HepG2 (cell line): ENCODE measurements around the gene DAPK1. TPM values are rescaled to one million over a fixed set of nuclear protein-coding genes. Genes with fewer than 3 reads are reported as not detected.

Source experiments
- ATAC-seq: fragments of 200-7000 bp; cut with Tn5 transposase; 3 replicates; pipeline ENCODE4 v1.9.1; 2020; ENCODE audit warnings: mild to moderate bottlenecking, moderate library complexity
- BruUV-seq: library from RNA; stranded (reverse); fragments of 400-500 nt; replicated peaks from 2 replicates; lab custom pipeline; 2021; lab: Mats Ljungman, UMichigan
- CTCF ChIA-PET: fragments of 300-600 bp; formaldehyde crosslinking; extraction: SDS; loops from one replicate; lab custom pipeline; 2021; ENCODE audit warnings: low total read pairs, inconsistent platforms, low intra/inter-chr PET ratio; lab: Yijun Ruan, JAX
- POLR2A ChIA-PET: fragments of 350-600 bp; sonication (Branson Sonifier 250); formaldehyde crosslinking; loops from one replicate; lab custom pipeline; 2020; ENCODE audit warnings: antibody characterized with exemption, inconsistent platforms; lab: Yijun Ruan, JAX
- DNase-seq: peaks from one replicate; pipeline ENCODE4 v3.0.0-alpha.2; 2015; ENCODE audit warnings: low spot score
- FAIRE-seq: peaks from 3 replicates; lab custom pipeline; 2011; peaks lifted over from hg19 to GRCh38; lab: Jason Lieb, UNC
- H2AFZ ChIP-seq: one replicate; pipeline ENCODE4 v1.6.1; 2011; ENCODE audit warnings: low read length, inconsistent platforms
- H3K27ac ChIP-seq: fragments of 300-600 bp; 3 replicates; pipeline ENCODE4 v1.8.0; 2011; ENCODE audit warnings: mixed run types, mild to moderate bottlenecking, mixed read lengths, low read length, inconsistent platforms; ENCODE audit not compliant: insufficient read depth; ENCODE audit errors: extremely low read length
- H3K27me3 ChIP-seq, 2 experiments: fragments of 200-600 bp in 1 of 2; 2 replicates in 1 of 2; 3 replicates in 1 of 2; pipeline versions ENCODE4 v1.6.0 to v1.8.0; 2011; ENCODE audit warnings: low read length in 2 of 2, mild to moderate bottlenecking in 2 of 2, moderate library complexity in 2 of 2, inconsistent platforms in 1 of 2; ENCODE audit not compliant: insufficient read depth in 2 of 2, control insufficient read depth in 1 of 2
- H3K36me3 ChIP-seq, 2 experiments: fragments of 200-600 bp in 1 of 2; replicated peaks in 1 of 2; 2 replicates in 1 of 2; 3 replicates in 1 of 2; pipeline versions ENCODE4 v1.5.1 to v1.8.0; 2011; ENCODE audit warnings: low read length in 2 of 2, inconsistent platforms in 1 of 2; ENCODE audit not compliant: insufficient read depth in 2 of 2, control insufficient read depth in 1 of 2
- H3K4me1 ChIP-seq: 2 replicates; pipeline ENCODE4 v1.5.1; 2012; ENCODE audit warnings: low read length, inconsistent platforms; ENCODE audit not compliant: insufficient read depth
- H3K4me2 ChIP-seq: 2 replicates; pipeline ENCODE4 v1.6.0; 2011; ENCODE audit warnings: low read depth, low read length, inconsistent platforms
- H3K4me3 ChIP-seq, 3 experiments: fragments of 200-600 bp in 1 of 3; sonication (generic), shearing (Covaris generic) in 1 of 3; replicated peaks in 1 of 3; 2 replicates each; pipeline ENCODE4 v1.5.1; 2011 to 2016; ENCODE audit warnings: low read length in 3 of 3, inconsistent platforms in 2 of 3, low read depth in 2 of 3, mild to moderate bottlenecking in 2 of 3, control low read depth in 1 of 3, mixed read lengths in 1 of 3; ENCODE audit not compliant: insufficient read depth in 1 of 3
- H3K79me2 ChIP-seq: one replicate; pipeline ENCODE4 v1.6.1; 2011; ENCODE audit warnings: low read length, inconsistent platforms; ENCODE audit not compliant: insufficient read depth
- H3K9ac ChIP-seq: 2 replicates; pipeline ENCODE4 v1.6.0; 2011; ENCODE audit warnings: mild to moderate bottlenecking, low read depth, low read length, inconsistent platforms; ENCODE audit not compliant: insufficient read depth
- H3K9me3 ChIP-seq: 2 replicates; pipeline ENCODE4 v1.5.1; 2012; ENCODE audit warnings: mild to moderate bottlenecking, low read length
- H4K20me1 ChIP-seq: 2 replicates; pipeline ENCODE4 v1.6.0; 2011; ENCODE audit warnings: inconsistent platforms, mild to moderate bottlenecking, low read length, moderate library complexity; ENCODE audit not compliant: insufficient read depth
- FUBP1 ChIP-seq: sonication (generic); formaldehyde crosslinking; IDR thresholded peaks from 2 replicates; pipeline ENCODE4 v1.5.1; 2020; ENCODE audit warnings: missing genetic modification reagents, mild to moderate bottlenecking, borderline replicate concordance
- MED8 ChIP-seq: sonication (generic); formaldehyde crosslinking; IDR thresholded peaks from 2 replicates; pipeline ENCODE4 v1.8.1; 2023; ENCODE audit warnings: mild to moderate bottlenecking, missing genetic modification reagents; ENCODE audit not compliant: insufficient replicate concordance
- RBM22 ChIP-seq: fragments of 200-400 bp; formaldehyde crosslinking; optimal IDR thresholded peaks from 2 replicates; pipeline ENCODE3; 2017; ENCODE audit warnings: mild to moderate bottlenecking, low read length, moderate library complexity
- SMC3 ChIP-seq: IDR thresholded peaks from 2 replicates; pipeline ENCODE4 v1.6.1; 2011; ENCODE audit warnings: low read length, improper control_type of control experiment
- TAF1 ChIP-seq: sonication (generic); formaldehyde crosslinking; IDR thresholded peaks from 2 replicates; pipeline ENCODE4 v1.4.0; 2020; ENCODE audit warnings: missing genetic modification reagents
- ZNF274 ChIP-seq: sonication (generic); formaldehyde crosslinking; IDR thresholded peaks from 2 replicates; pipeline ENCODE4 v1.5.1; 2020; ENCODE audit warnings: mild to moderate bottlenecking, missing genetic modification reagents
- ZNF354B ChIP-seq: sonication (generic); formaldehyde crosslinking; IDR thresholded peaks from 2 replicates; pipeline ENCODE4 v1.8.0; 2022; ENCODE audit warnings: mild to moderate bottlenecking, missing genetic modification reagents
- ZNF512B ChIP-seq: sonication (generic); formaldehyde crosslinking; IDR thresholded peaks from 2 replicates; pipeline ENCODE4 v1.5.1; 2020; ENCODE audit warnings: missing genetic modification reagents, mild to moderate bottlenecking, borderline replicate concordance
- ZNF546 ChIP-seq: sonication (generic); formaldehyde crosslinking; conservative IDR thresholded peaks from 2 replicates; pipeline ENCODE4 v1.8.1; 2023; ENCODE audit warnings: mild to moderate bottlenecking, missing genetic modification reagents
- ZSCAN29 ChIP-seq: sonication (generic); formaldehyde crosslinking; conservative IDR thresholded peaks from 2 replicates; pipeline ENCODE4 v1.4.0; 2020; ENCODE audit warnings: mild to moderate bottlenecking, missing genetic modification reagents
- WGBS: methylation state at CpG from one replicate; pipeline ENCODE4 v1.1.6; 2017; ENCODE audit warnings: low lambda C conversion rate; 5-methylcytosine and 5-hydroxymethylcytosine counted together
- in situ Hi-C: cut with HindIII; loops from 2 replicates; pipeline ENCODE4 v1.10.0; 2017; ENCODE audit warnings: low pct_unique_long_range_greater_than_20kb; ENCODE audit not compliant: extremely low pct_ligation_motif_present
- intact Hi-C: fragments of 100-400 bp; cut with micrococcal nuclease; formaldehyde crosslinking; loops from one replicate; pipeline ENCODE4 v1.10.0; 2022; ENCODE audit not compliant: unreplicated experiment
- polyA plus RNA-seq, 8 experiments: library from polyadenylated mRNA; depleted of rRNA in 3 of 8; stranded (reverse) in 7 of 8; unstranded in 1 of 8; fragments of >200 nt; fragmentation: Illumina TruSeq in 4 of 8; extraction: Trizol in 4 of 8; gene quantifications; 2 replicates each; pipeline versions ENCODE4 v1.2.1 to v1.2.3, GENCODE V29; 2011 to 2016; ENCODE audit warnings: low read depth in 4 of 8, missing spikeins in 1 of 8, mixed read lengths in 1 of 8; ENCODE audit not compliant: insufficient read depth in 1 of 8
- total RNA-seq, 5 experiments: library from RNA; depleted of rRNA; stranded (reverse); fragments of >200 nt; fragmentation: Illumina TruSeq; extraction: Trizol; gene quantifications; 2 replicates each; pipeline ENCODE4 v1.2.3, GENCODE V29; 2016; ENCODE audit warnings: low read depth in 1 of 5

The DAPK1 gene
- total and polyA plus RNA-seq, 2 of the 13 experiments (the other 11 are each of a cell fraction or from before 2014, with no cell fraction given), result 35.7 to 35.9 TPM

GRCh38 chr9:87622098-87622497 is 124.4 kb downstream of the DAPK1 start:
- Histone ChIP-seq H3K4me1 (peaks cover 11% of the 10 kb centered on the region; the same call in 1 of the 2 replicates), H4K20me1 (no peaks in the 10 kb centered on the region), H3K9me3 (no peaks in the 10 kb centered on the region), H3K27me3 (no peaks in the 10 kb centered on the region), H3K79me2 (no peaks in the 10 kb centered on the region), H3K9ac (no peak overlapping the region), H3K4me2 (no peak overlapping the region), H3K27ac (no peak overlapping the region), H3K4me3 (no peak overlapping the region), H3K36me3 (peaks cover 12 to 54% of the 10 kb centered on the region in 2 experiments; a peak in 4 of 5 replicates), H2AFZ (no peak overlapping the region)
- intact Hi-C loops, result no loop called here
- TF ChIP-seq ZNF546 (CRISPR knock-in tag) (no peak), RBM22 (no peak), ZNF512B (no peak), MED8 (no peak), ZSCAN29 (CRISPR knock-in tag) (no peak), TAF1 (no peak), ZNF274 (no peak), SMC3 (no peak), FUBP1 (no peak), ZNF354B (CRISPR knock-in tag) (no peak)
- ChIA-PET CTCF (no interaction called here), POLR2A (interaction anchor here (1.7 to 2.0 kb wide), 2 partner anchors 8 to 9 kb away, joined by 5 read pairs; no protein-coding TSS in a partner anchor)
- WGBS, result 98% methylated on average over 4 of the region's 4 CpGs
- ATAC-seq (no peak), DNase-seq (no peak), FAIRE-seq (no peak)
- BruUV-seq, result no TSS peak
- in situ Hi-C loops, result no loop called here
